ENCODE measurements around the gene GRM7. TPM values are rescaled to one million over a fixed set of nuclear protein-coding genes. Genes with fewer than 3 reads are reported as not detected.

GRM7 gene
- total RNA-seq, 4 donors from 2014 or later: 0.39 TPM; not detected in 3

GRCh38 chr3:7618606-7619005 is 757.7 kb downstream of the GRM7 start:
- H3K27me3 ChIP-seq: no peaks in the 10 kb centered on the region
- WGBS: 66% methylated on average over 2 of the region's 2 CpGs
- H3K27ac ChIP-seq (replicated peaks in 1 of 4): no peak overlapping the region
- TF ChIP-seq CTCF (IDR thresholded peaks at IDR 0.05) (no peak), EP300 (IDR thresholded peaks at IDR 0.05) (no peak), POLR2AphosphoS5 (IDR thresholded peaks at IDR 0.05) (no peak), POLR2A (IDR thresholded peaks at IDR 0.05; ENCODE audit: low read depth) (no peak)
- DNase-seq (ENCODE audit: extremely low spot score): no peak
- H3K36me3 ChIP-seq: no peaks in the 10 kb centered on the region
- no peaks in the 10 kb centered on the region for H3K4me1 ChIP-seq
- H3K4me3 ChIP-seq: no peak overlapping the region
- intact Hi-C loops (cut with DNase I): no loop called here
- no peaks in the 10 kb centered on the region for H3K9me3 ChIP-seq

- 91% methylated on average over 1 of the region's 1 CpG for WGBS
- Histone ChIP-seq H3K36me3 (no peaks in the 10 kb centered on the region), H3K4me3 (no peak overlapping the region), H3K27me3 (no peaks in the 10 kb centered on the region), H3K9me3 (no peaks in the 10 kb centered on the region), H3K4me1 (no peaks in the 10 kb centered on the region), H3K27ac (replicated peaks in 1 of 4) (no peak overlapping the region)
- TF ChIP-seq POLR2AphosphoS5 (IDR thresholded peaks at IDR 0.05) (no peak), CTCF (IDR thresholded peaks at IDR 0.05) (no peak), POLR2A (IDR thresholded peaks at IDR 0.05; ENCODE audit: low read depth) (no peak), EP300 (IDR thresholded peaks at IDR 0.05) (no peak)
- intact Hi-C loops (cut with DNase I): no loop called here
- no peak for DNase-seq (ENCODE audit: extremely low spot score)
These were observed 759.5 kb downstream of the GRM7 start for GRCh38 chr3:7620401-7620800.

- H3K27me3 ChIP-seq: no peaks in the 10 kb centered on the region
- H3K9me3 ChIP-seq: no peaks in the 10 kb centered on the region
- TF ChIP-seq EP300 (IDR thresholded peaks at IDR 0.05) (no peak), POLR2AphosphoS5 (IDR thresholded peaks at IDR 0.05) (no peak), CTCF (IDR thresholded peaks at IDR 0.05) (no peak), POLR2A (IDR thresholded peaks at IDR 0.05; ENCODE audit: low read depth) (no peak)
- H3K4me3 ChIP-seq: no peak overlapping the region
- no peaks in the 10 kb centered on the region for H3K4me1 ChIP-seq
- DNase-seq (ENCODE audit: extremely low spot score): no peak
- intact Hi-C loops (cut with DNase I): no loop called here
- H3K36me3 ChIP-seq: no peaks in the 10 kb centered on the region
- H3K27ac ChIP-seq (replicated peaks in 1 of 4): no peak overlapping the region
- WGBS: 79% methylated on average over 7 of the region's 7 CpGs
These were observed 760.2 kb downstream of the GRM7 start for GRCh38 chr3:7621046-7621630.

- DNase-seq (ENCODE audit: extremely low spot score): no peak
- H3K27ac ChIP-seq (replicated peaks in 1 of 4): no peak overlapping the region
- intact Hi-C loops (cut with DNase I): no loop called here
- no peaks in the 10 kb centered on the region for H3K4me1 ChIP-seq
- H3K27me3 ChIP-seq: no peaks in the 10 kb centered on the region
- TF ChIP-seq POLR2AphosphoS5 (IDR thresholded peaks at IDR 0.05) (no peak), EP300 (IDR thresholded peaks at IDR 0.05) (no peak), POLR2A (IDR thresholded peaks at IDR 0.05; ENCODE audit: low read depth) (no peak), CTCF (IDR thresholded peaks at IDR 0.05) (no peak)
- no peaks in the 10 kb centered on the region for H3K9me3 ChIP-seq
- WGBS: 80% methylated on average over 3 of the region's 3 CpGs
- no peaks in the 10 kb centered on the region for H3K36me3 ChIP-seq
- no peak overlapping the region for H3K4me3 ChIP-seq
These were observed 760.7 kb downstream of the GRM7 start for GRCh38 chr3:7621651-7622050.

- Histone ChIP-seq H3K4me1 (peaks cover 0 to 7% (median 3%) of the 10 kb centered on the region in 4 donors), H3K27me3 (no peaks in the 10 kb centered on the region), H3K36me3 (no peaks in the 10 kb centered on the region), H3K9me3 (no peaks in the 10 kb centered on the region), H3K27ac (replicated peaks in 1 of 4) (no peak overlapping the region), H3K4me3 (no peak overlapping the region)
- intact Hi-C loops (cut with DNase I): no loop called here
- DNase-seq (ENCODE audit: extremely low spot score): no peak
- TF ChIP-seq POLR2AphosphoS5 (IDR thresholded peaks at IDR 0.05): no peak
- no peak for TF ChIP-seq EP300 (IDR thresholded peaks at IDR 0.05)
- no peak for TF ChIP-seq CTCF (IDR thresholded peaks at IDR 0.05)
- no peak for TF ChIP-seq POLR2A (IDR thresholded peaks at IDR 0.05; ENCODE audit: low read depth)
- 97% methylated on average over 6 of the region's 6 CpGs for WGBS
These were observed 764.1 kb downstream of the GRM7 start for GRCh38 chr3:7625021-7625420.

Data from esophagus muscularis mucosa (tissue), 4 donors.